ENCODE results near the gene SOX10.

Gene SOX10

GRCh38 chr22:37933711-37934376 is 50.5 kb downstream of the SOX10 start:
- DNase-seq (ENCODE audit: low spot score) = peak; percentile 91
- TF ChIP-seq, protein P1, sequence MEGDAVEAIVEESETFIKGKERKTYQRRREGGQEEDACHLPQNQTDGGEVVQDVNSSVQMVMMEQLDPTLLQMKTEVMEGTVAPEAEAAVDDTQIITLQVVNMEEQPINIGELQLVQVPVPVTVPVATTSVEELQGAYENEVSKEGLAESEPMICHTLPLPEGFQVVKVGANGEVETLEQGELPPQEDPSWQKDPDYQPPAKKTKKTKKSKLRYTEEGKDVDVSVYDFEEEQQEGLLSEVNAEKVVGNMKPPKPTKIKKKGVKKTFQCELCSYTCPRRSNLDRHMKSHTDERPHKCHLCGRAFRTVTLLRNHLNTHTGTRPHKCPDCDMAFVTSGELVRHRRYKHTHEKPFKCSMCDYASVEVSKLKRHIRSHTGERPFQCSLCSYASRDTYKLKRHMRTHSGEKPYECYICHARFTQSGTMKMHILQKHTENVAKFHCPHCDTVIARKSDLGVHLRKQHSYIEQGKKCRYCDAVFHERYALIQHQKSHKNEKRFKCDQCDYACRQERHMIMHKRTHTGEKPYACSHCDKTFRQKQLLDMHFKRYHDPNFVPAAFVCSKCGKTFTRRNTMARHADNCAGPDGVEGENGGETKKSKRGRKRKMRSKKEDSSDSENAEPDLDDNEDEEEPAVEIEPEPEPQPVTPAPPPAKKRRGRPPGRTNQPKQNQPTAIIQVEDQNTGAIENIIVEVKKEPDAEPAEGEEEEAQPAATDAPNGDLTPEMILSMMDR (IDR thresholded peaks at IDR 0.05; ENCODE audit: extremely low read depth, missing control alignments) = peak; percentile 98

- no peak for DNase-seq (ENCODE audit: low spot score)
- TF ChIP-seq, protein P1 (IDR thresholded peaks at IDR 0.05; ENCODE audit: extremely low read depth, missing control alignments) = no peak
Observed at GRCh38 chr22:37932821-37933578, 51.4 kb downstream of the SOX10 start.

GRCh38 chr22:37932401-37932800 is 52.0 kb downstream of the SOX10 start:
- DNase-seq (ENCODE audit: low spot score) = no peak
- TF ChIP-seq, protein P1 (IDR thresholded peaks at IDR 0.05; ENCODE audit: extremely low read depth, missing control alignments) = no peak

DNA sequence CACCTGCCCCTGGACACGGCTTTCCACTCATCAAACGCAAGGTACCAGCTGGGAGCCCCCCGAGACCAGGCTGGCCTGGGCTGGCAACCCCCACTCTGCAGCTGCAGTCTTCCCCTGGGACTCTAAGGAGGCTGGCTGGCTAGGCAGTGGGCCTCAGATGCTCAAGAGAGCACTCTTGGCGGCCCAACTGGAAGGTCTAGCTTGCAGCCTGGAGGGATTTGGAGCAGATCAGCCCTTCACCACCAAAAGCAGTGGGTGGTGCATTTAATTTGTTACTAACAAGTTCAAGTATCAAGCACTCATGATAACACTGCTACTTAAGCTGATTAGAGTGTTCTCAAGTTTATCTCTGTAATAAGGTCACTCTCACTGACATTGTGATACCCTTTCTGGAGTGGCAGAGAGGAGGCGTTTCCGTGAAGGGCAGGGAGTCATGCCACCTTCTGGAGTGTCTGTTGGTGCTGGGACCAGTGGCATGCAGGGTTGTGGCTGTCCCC is 52.4 kb downstream of the SOX10 start:
- no peak for DNase-seq (ENCODE audit: low spot score)
- TF ChIP-seq, protein P1 (IDR thresholded peaks at IDR 0.05; ENCODE audit: extremely low read depth, missing control alignments) = no peak

- no peak for DNase-seq (ENCODE audit: low spot score)
- TF ChIP-seq, protein P1 (IDR thresholded peaks at IDR 0.05; ENCODE audit: extremely low read depth, missing control alignments) = no peak
Observed at GRCh38 chr22:37930952-37931440, 53.4 kb downstream of the SOX10 start.

DNA sequence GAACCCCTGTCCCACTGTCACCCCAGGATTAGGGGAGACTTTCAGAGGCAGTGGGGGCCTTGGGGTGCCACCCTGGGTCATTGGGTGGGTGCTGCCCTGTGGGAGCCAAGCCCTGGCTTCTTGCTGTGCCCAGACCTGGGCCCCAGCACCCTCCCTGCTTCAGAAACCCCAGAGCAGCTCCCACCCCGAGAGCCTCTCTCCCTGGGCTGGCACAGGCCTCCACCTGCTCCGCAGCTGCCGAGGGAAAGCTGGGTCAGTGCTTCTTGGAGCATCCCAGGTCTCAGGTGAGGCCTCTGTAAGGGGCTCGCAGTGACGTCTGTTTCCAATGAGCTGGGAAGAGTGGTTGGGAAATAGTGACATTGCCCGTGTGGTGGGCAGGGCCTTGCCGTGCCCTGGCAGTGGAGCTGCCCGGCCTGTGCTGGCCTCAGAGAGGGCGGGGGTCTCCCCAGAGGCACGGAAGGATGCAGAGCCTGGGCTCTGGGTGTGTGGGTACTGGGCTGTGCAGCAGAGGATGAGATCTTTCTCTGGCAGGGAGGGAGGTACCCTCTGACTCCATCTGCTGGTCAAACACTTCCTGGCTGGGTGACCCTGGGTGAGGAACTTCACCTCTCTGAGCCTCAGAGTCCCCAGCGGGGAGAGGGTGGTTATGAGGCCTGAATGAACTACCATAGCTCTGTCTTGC is 53.9 kb downstream of the SOX10 start:
- TF ChIP-seq, protein P1 (IDR thresholded peaks at IDR 0.05; ENCODE audit: extremely low read depth, missing control alignments) = peak; percentile 15
- DNase-seq (ENCODE audit: low spot score) = peak; percentile 67

Data from GM20000 (cell line).